HUDEP-2 (cell line): ENCODE measurements around the gene C3.
A peak's percentile ranks its signal among the peaks of the same experiment; 100 is the strongest.
"Not testable (repeated sequence)": the region's sequence is repeated elsewhere in the genome, so short reads cannot be mapped to it uniquely, and the experiment has no call there.

ENCODE experiments used
- DNase-seq, 76 experiments: peaks; one replicate each; lab custom pipeline; 2025; ENCODE audit not compliant: unreplicated experiment in 76 of 76; lab: John Stamatoyannopoulos, UW

The C3 gene

DNA sequence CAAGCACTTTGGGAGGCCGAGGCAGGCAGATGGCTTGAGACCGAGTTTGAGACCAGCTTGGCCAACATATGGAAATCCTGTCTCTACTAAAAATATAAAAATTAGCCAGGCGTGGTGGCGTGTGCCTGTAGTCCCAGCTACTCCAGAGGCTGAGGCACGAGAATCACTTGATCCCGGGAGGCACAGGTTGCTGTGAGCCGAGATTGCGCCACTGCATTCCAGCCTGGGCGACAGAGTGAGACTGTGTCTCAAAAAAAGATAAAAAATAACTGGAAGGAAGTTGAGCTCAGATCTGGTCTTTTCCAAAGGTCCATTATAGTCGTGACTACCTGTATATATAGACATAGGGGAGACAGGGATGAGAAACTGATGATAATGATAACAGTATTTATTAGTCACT lies 28.1 kb upstream of the C3 start:
- not testable (repeated sequence) for DNase-seq

DNA sequence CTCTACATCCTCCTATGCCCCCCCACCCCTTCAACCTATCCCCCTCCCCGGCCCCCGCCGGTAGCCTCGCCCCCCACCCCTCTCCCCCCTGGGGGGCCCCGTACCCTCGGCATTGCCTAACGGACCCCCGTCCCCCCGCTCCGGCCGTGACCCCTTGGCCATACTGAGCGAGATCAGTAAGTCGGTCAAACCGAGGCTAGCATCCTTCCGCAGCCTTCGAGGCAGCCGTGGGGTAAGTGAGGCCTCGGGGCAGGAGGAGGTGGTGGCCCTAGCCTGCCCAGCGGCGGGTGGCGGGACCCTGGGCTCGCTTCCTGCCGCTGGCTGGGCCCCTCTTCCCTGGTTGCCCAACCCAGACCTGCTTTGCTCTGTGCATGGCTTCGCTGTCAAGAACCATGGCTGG lies 25.5 kb upstream of the C3 start:
- no peak for DNase-seq

DNA sequence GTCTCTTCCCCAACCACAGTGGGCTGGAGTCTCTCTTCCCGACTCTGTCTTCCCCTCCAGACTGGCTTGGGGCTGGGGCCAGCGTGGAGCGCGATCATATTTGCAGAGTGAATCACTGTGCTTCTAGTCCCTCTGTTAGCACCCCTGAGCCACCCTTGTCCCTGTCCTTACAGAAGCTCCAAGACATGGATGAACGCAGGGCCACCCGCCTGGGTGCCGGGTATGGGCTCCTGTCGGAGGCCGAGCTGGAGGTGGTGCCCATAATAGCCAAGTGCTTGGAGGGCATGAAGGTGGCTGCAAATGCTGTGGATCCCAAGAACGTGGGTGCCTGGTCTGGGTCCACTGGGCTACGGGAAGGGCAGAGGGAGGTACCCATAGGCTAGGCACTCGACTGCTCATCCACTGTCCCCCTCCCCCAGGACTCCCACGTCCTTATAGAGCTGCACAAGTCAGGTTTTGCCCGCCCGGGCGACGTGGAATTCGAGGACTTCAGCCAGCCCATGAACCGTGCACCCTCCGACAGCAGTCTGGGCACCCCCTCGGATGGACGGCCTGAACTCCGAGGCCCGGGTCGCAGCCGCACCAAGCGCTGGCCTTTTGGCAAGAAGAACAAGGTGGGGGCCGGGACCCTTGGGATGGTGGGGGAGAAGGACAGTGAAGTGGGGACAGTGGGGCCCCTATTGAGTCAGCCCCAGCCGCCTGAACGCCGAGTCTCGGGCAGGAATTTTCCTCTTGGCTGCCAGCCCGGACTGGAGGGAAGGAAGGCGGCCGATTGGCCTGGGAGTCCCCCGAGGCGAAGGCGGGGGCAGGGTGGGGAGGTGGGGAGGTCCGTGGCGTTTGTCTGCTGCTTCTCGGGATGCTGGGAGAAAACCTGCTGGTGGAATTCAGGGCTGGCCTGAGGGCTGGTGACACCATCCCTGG lies 24.2 kb upstream of the C3 start:
- no peak for DNase-seq

DNA sequence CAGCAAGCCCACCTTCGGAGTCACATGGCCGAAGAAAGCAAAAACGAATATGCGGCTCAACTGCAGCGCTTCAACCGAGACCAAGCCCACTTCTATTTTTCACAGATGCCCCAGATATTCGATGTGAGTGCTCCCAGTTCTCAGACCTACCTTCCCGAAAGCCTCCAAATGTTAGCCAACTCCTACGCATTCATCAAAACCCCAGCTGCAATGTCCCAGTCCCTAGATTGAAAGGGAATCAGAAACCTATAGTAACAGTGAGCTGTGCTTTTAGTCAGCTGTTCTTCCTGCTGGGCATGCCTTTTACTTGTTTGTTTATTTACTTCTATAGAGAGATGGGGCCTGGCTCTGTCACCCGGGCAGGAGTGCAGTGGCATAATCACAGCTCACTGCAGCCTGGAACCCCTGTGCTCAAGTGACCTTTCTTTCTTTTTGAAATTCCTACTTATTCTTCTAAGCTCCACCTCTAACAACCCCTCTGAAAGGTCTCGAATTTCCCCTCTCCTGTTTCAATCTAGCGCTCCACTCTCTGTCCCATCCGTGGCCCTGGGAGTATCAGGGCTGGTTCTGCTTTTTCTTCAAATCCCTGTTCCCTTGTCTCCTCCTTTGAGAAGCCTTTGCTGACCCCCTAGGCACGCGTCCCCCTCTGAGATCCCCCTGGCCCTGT lies 23.4 kb upstream of the C3 start:
- no peak for DNase-seq

DNA sequence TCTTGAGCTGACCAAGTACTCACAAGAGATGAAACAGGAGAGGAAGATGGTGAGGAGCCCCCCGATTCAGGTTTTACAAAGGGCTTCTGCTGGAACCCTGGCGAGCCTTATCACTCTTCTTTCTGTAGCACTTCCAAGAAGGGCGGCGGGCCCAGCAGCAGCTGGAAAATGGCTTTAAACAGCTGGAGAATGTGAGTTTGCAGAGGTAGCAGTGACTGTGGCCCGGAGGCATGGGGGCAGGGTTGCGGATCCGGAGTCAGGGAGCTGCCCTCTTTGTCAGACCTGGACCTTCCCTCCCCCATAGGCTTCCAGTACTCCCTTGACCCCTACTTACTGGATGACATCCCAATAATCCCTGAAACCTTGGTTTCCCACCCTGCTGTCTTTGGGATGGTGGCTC lies 22.6 kb upstream of the C3 start:
- peak in 1 of 76 experiments; percentile 20 for DNase-seq

DNA sequence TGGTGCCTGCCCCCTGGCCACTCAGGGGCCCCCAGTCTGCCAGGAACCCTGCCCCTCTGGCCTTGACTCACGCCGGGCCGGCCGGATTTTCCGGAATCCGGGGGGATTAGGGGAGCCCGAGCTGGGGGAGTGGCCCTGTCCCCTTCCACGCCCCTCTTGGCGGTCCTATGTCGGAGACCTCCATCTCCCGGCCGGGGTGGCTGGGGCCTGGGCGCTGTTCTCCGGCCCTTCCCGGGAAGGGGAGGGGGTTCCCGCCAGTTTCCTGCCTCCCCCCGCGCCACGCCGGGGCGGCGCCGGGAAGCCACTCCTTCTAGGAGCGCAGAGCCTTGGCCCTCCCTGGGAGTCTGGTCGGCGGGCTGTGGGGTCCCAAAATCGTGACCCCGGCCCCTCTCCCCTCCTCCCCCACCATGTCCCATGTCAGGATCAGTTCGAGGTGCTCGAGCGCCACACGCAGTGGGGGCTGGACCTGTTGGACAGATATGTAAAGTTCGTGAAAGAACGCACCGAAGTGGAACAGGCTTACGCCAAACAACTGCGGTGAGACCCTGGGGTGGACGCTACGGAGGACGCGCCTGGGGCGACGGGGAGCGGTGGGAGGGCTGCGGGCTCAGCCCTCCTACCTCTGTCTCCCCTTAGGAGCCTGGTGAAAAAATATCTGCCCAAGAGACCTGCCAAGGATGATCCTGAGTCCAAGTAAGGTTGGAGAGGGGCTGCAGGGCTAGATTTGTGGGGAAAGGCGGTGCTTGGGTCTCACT lies 20.3 kb upstream of the C3 start:
- no peak for DNase-seq

DNA sequence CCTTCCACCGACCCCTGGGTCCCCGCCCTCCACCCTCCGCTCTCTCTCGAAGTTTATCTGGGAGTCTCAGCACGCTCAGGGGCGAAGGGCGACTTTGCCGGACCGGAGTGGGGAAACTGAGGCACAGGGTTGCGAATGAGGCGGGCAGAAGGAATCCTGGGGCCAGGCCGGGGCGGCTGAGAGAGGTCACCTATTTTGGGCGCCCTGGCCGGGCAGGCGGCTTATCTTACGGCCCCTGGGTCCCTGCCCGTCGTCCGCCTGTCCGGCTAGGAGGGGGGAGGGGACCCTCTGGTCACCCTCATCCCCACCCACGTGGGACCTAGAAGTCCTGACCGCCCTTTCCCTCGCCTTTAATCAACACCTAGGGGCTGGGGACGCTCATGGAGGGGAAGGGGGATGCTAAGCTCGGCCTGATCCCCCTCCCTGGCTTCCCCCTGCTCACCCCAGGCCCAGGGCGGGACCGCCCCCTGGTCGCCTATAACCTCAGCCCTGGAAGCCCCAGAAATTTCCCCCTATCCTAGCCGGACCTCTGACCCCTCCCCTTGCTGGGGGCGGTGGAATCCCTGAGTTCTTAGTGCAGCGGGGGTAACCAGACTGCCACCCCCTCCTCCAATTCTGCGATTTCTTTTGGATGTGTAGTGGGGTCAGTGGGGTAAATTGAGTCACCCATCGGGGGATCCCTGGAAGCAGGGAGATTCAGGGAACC lies 19.6 kb upstream of the C3 start:
- DNase-seq: peak in 2 of 76 experiments; percentile 33 to 48

DNA sequence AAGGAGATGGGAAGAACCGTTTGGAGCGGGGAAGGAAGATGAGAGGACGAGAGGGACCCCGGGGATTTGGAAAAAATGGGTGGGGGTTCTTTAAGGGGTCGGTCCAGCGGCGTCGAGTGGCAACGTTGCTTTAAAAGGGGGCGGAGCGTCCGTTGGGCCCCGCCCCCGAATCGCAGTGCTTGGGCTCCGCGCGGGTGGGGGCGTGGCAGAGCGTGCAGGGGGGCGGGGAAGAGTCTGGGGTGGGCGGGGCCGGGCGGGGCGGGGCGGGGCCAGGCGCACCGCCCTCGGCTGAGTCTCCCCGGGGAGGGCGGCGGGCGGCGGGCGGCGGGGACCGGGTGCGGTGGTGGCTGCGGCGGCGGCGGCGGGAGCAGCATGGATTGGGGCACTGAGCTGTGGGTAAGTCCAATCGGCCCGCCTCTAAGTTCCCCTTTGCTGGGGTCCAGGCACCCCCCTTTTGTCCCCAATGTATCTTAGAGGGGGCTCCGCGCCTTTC lies 19.0 kb upstream of the C3 start, which contains the start of gene TRIP10:
TRIP10 (plus strand) TSS at position 291 of the 493 bp plus-strand sequence; CDS start at position 373, 82 bp downstream.
- DNase-seq: peak in 67 of 76 experiments; percentile 15 to 97 (median 69)

DNA sequence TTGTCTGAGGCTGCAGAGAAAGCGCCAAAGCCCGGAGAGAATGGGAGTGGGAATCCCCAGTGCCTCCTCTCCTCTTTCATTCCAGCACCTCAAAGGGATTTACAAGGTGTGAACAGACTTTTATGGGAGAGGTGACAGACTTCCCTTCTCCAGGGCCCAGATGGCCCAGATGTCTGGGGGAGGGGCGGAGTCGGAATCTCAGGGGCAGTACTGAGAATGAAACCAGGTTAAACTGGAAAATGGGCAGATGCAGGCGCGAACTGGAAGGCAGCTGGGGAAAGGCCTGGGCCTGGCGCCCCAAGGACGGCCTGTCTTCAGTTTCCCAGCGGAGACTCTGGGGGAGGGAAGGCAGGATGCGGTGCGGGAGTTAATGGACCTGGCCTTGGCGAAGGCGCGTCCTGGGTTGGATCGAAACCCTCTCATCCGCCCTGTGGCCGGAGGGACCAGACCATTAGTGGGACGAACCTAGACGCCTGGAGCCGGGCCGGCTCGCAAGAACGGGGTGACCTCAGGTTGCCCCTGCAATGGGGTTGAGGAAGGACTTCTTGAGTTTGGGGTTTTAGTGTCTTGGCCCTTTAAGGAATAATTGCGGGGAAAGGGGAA lies 18.4 kb upstream of the C3 start:
- DNase-seq: peak in 5 of 76 experiments; percentile 19 to 89 (median 42)

DNA sequence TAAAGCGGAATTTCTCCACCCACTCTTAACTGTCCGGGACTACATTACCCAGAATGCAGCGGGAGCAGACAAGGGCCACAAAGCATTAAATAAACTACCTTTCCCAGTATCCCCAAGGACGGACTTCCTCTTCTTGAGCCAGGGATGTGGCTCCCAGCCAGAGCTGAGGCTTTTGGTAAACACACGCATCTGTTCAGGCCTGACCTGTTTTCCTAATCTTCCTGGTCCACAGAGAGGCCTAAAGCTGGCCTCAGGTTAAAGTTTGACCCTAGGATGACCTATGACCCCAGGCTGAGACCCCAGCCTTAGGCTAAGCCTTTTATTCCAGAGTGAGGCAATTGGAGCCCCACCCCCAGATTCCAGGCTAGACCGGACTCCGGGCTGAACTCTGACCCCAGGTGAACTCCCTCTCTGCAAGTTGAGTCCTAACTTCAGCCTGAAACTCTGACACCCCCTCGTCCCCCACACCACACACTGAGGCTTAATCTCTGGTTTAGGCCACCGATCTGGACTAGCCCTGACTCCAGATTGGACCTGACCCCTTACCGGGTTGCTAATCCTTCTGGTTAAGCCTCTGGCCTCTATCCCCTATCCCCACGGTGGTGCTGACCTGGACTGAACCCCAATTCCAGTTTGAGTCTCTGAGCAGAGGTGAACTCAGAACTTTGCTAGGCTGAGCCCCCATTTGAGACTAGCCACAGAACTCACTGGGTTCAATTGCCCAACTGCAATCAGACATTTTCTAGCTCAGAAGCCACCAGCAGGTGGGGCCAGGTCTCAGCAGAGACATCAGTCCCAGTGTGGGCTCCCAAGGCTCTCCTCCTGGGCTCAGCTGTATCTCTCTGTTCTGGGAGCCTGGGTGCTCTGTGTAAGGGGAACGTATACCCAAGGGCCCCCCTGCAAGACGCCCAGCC lies 17.7 kb upstream of the C3 start:
- DNase-seq: peak in 74 of 76 experiments; percentile 30 to 99 (median 82)

DNA sequence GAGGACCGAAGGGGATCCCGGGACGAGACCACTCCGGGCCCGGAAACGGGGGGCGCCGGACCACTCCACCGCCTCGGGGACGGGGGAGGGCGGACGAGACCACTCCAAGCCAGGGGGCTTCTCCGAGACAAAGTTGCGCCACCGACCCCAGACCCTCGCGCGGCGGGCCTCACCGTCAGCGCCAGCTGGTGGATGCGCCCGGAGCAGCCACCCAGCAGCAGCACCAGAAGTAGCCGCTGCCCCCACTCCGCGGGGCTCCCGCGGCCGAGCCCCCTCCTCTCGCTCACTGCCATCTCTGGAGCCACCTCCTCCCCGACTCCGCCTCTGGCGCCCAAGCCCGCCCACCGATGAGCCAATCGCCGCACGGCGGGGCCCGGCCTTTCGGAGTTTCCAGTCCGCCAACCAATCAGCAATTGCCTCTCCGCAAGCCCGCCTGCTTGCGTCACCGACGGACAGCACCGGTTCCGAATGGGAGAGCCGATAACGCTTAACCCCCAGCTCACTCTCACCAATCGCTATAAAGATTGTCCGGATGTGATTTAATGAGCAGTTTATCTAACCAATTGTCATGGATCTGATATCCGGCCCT lies 16.9 kb upstream of the C3 start, which contains the start of gene GPR108:
GPR108 (minus strand) TSS at position 297 of the 589 bp plus-strand sequence; CDS start at position 293, 4 bp downstream.
- DNase-seq: peak; percentile 40 to 100 (median 100)

DNA sequence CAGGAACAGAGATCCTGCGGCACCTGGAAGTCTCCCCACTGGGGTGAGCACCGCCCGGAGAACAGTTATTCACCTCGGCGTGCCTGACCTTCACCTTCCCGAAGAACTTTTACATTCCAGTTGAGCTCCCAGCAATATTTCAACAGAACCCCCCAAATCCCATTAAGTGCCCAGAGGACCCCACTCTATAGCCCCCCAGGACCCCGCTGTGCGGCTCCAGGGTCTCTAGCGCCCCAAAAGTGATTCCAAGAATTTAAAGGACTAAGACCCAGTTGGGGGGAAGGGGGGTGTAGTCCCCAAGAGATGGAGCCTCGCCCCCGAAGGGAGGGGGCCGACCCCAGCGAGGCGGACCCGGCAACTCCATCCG lies 16.4 kb upstream of the C3 start:
- peak in 4 of 76 experiments; percentile 43 to 93 (median 57) for DNase-seq

DNA sequence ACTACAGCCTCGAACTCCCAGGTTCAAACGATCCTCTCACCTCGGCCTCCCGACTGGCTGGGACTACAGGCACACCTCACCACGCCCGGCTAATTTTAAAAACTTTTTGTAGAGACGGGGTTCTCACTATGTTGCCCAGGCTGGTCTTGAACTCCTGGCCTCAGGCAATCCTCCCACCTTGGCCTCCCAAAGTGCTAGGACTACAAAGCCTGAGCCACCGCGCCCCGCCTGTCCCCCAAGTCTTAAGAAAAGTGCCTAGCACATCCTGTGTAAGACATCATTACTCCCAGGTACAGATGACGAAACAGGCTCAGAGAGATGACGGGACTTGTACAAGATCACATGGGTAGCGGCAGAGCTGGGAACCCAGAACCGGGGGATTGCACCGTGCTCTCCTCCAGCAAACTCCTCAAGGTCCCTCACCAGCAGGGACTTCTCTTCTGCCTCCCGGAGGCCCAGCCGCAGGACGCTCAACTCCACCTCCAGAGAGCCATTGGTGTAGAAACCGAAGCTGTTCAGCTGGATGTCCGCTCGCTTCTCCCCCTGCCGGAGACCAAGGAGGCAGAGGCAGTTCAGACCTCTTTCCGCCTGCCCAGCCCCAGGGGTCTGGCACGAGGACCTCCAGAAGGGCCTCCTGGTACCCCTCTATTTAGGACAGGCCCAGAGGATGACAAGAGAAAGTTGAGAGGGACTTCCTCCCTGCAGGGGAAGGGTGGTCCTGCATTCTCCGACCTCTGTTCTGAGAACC lies 15.9 kb upstream of the C3 start:
- peak in 73 of 76 experiments; percentile 38 to 88 (median 70) for DNase-seq

DNA sequence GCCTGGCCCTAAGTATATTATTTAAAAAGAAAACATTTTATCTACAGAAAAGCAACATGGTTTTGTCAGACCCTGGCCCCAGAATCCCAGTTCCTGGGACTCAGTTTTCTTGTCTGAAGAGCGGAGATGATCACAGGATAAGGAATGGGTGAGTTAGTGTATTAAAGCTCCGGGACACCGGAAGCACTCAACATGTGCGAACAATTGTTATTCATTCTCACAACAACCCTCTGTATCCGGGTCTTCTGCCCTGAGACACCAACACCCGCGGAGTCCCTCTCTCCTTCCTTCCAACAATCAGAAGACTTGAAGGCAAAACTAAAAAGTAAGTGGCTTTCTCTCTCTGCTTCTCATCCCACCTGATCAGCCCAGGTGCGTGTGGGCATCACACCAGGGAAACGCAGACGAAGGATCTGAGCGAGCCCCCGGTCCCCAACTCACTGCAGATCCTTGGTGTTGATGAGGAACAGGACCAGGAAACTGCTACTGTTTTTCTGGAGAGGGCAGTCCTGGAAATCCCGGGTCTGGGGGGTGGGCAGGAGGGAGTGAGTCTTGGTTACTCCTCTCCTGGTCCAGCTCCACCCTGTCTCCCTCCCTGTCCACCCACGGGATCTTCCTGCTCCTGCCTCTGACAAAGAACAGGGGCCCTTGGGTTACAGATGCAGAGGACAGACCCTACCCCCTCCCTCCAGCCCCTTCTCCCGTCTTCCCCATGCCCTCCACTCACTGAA lies 14.9 kb upstream of the C3 start:
- DNase-seq: no peak

DNA sequence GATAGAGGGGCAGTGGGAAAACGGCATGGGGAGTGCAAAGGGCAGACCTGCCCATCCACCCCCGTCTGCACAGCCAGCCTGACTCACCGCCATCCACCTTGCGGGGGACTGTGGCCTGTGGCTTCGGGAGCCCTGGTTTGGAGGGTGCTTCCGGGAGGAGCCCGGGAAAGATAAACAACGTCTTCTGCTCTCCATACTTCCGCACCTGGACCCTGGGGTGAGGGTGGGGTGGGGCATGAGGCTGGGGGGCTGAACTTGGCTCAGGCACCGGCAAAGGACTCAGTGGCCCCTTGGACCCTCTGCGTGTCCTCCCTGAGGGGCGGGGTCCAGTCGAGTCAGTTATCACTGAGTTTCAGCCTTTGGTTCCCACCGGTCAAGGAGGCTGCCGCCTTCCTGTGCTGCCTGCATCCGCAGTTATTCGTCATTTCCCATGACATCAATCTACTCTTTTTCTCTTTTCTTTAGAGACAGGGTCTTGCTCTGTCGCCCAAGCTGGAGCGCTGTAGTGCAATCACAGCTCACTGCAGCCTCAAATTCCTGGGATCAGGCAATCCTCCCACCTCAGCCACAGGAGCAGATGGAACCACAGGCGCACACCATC lies 13.7 kb upstream of the C3 start:
- DNase-seq: no peak

DNA sequence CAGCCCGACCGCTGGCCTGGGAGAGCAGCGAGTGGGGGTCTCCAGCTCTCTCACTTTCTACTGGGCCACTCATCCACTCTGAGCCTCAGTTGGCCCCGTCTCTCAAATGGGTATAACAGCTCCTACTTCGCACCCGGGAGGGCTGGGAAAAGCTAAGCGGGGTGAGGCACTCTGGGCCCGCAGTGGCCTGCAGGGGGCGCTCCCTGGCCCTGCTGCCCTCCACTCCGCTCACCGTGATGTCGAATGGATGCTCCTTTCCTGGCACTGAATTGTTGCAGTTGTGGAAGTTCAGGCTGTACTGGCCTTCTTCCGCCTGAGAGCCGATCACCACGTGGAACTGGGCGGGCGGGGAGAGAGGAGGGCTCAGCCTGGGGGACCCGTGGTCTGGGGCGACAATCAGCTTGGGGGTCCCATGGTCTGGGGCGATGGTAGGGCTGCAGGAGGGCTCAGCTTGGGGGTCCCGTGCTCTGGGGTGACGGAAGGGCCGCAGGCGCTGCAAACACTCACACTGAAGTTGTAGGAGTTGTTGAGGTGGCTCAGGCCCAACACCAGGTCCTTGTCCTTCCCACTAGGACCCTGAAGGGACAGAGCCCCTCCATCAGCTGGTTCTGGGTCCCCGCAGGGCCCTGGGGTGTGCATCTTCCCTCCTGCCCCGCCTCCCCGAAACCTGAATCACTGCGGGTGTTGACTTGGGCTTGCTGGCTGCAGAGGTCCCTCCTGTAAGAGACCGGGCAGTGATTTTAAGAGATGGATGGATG lies 13.1 kb upstream of the C3 start:
- DNase-seq: peak in 4 of 76 experiments; percentile 13 to 24 (median 17)
